GM12878 (cell line): ENCODE results near the gene LMX1B.
A peak's percentile ranks its signal among the peaks of the same experiment; 100 is the strongest.

ENCODE experiments used
- BHLHE40 ChIP-seq, 2 experiments: fragments of 450-650 bp in 1 of 2; IDR thresholded peaks; 2 replicates each; pipeline ENCODE4 v1.6.1; 2011 to 2017; ENCODE audit warnings: low read depth in 2 of 2, borderline replicate concordance in 1 of 2, improper control_type of control experiment in 1 of 2, low read length in 1 of 2, mild to moderate bottlenecking in 1 of 2
- CTCF ChIP-seq, 3 experiments: IDR thresholded peaks in 2 of 3; conservative IDR thresholded peaks in 1 of 3; 2 replicates each; pipeline ENCODE4 v1.5.1; 2011; ENCODE audit warnings: low read depth in 3 of 3, low read length in 3 of 3, mild to moderate bottlenecking in 3 of 3, control low read depth in 2 of 3, moderate library complexity in 2 of 3, inconsistent platforms in 1 of 3, mixed read lengths in 1 of 3; ENCODE audit not compliant: control insufficient read depth in 2 of 3, insufficient read depth in 1 of 3; ENCODE audit errors: extremely low read depth in 1 of 3
- EZH2 ChIP-seq: IDR thresholded peaks from 2 replicates; pipeline ENCODE4 v1.6.1; 2012; ENCODE audit warnings: low read depth, mild to moderate bottlenecking, control low read depth, inconsistent platforms, low read length, borderline replicate concordance; ENCODE audit not compliant: control insufficient read depth
- MAX ChIP-seq: IDR thresholded peaks from 2 replicates; pipeline ENCODE4 v1.6.1; 2012; ENCODE audit warnings: low read depth, low read length, improper control_type of control experiment
- MLLT1 ChIP-seq: fragments of 450-650 bp; IDR thresholded peaks from 2 replicates; pipeline ENCODE4 v1.6.1; 2016; ENCODE audit warnings: mild to moderate bottlenecking
- NR2F1 ChIP-seq: fragments of 450-650 bp; conservative IDR thresholded peaks from 2 replicates; pipeline ENCODE4 v1.6.1; 2017; ENCODE audit warnings: mild to moderate bottlenecking
- PBX3 ChIP-seq: IDR thresholded peaks from 2 replicates; pipeline ENCODE4 v1.6.1; 2011; ENCODE audit warnings: mild to moderate bottlenecking, low read depth, low read length, moderate library complexity; ENCODE audit not compliant: insufficient replicate concordance
- POLR2AphosphoS2 ChIP-seq: IDR thresholded peaks from 2 replicates; pipeline ENCODE4 v1.6.1; 2011; ENCODE audit warnings: low read depth, mild to moderate bottlenecking, low read length, improper control_type of control experiment, moderate library complexity
- SMAD1 ChIP-seq: fragments of 450-650 bp; IDR thresholded peaks from 2 replicates; pipeline ENCODE4 v1.6.1; 2018; ENCODE audit warnings: mild to moderate bottlenecking, low read depth; ENCODE audit not compliant: partially characterized antibody
- STAT1 ChIP-seq: fragments of 450-650 bp; conservative IDR thresholded peaks from 2 replicates; pipeline ENCODE4 v1.6.1; 2014; ENCODE audit warnings: antibody characterized with exemption, mild to moderate bottlenecking
- SUZ12 ChIP-seq: fragments of 200-600 bp; sonication (generic); IDR thresholded peaks from one replicate; pipeline ENCODE4 v1.6.1; 2018; ENCODE audit warnings: antibody characterized with exemption, mild to moderate bottlenecking; ENCODE audit not compliant: unreplicated experiment
- ZNF217 ChIP-seq: fragments of 450-650 bp; IDR thresholded peaks from 2 replicates; pipeline ENCODE4 v1.6.1; 2017; ENCODE audit warnings: antibody characterized with exemption, mild to moderate bottlenecking

GRCh38 chr9:126704892-126705766 is 91.4 kb downstream of the LMX1B start:
- TF ChIP-seq STAT1 (no peak), SUZ12 (no peak), CTCF (IDR thresholded peaks at IDR 0.05 in 2 of 3, conservative IDR thresholded peaks at IDR 0.05 in 1 of 3; ENCODE audit: control insufficient read depth in 2 of 3, extremely low read depth in 1 of 3, insufficient read depth in 1 of 3, low read depth in 3 of 3, low read length in 3 of 3) (peak; percentile 82 to 91 (median 87)), EZH2 (no peak), PBX3 (no peak), NR2F1 (no peak), POLR2AphosphoS2 (no peak), SMAD1 (no peak), BHLHE40 (IDR thresholded peaks at IDR 0.05; ENCODE audit: borderline replicate concordance in 1 of 2, low read depth in 2 of 2, low read length in 1 of 2) (peak; percentile 90 to 94), MLLT1 (no peak), ZNF217 (no peak), MAX (peak; percentile 69; the same call in 1 of the 2 replicates)
